IPS-18c (cell line): ENCODE data around the gene UBE2QL1.

Experiments
- H3K4me3 ChIP-seq: 2 replicates; pipeline ENCODE4 v1.7.0; 2013; ENCODE audit warnings: low read depth, mild to moderate bottlenecking, low read length, moderate library complexity; ENCODE audit not compliant: insufficient read depth
- H3K9me3 ChIP-seq: one replicate; pipeline ENCODE4 v1.6.1; 2013; ENCODE audit warnings: mild to moderate bottlenecking, low read length, moderate library complexity; ENCODE audit not compliant: control insufficient read depth, insufficient read depth

Gene UBE2QL1

GRCh38 chr5:6465831-6466790, 17.5 kb downstream of the UBE2QL1 start:
- peaks cover 2% of the 10 kb centered on the region for H3K9me3 ChIP-seq
- H3K4me3 ChIP-seq, result no peak overlapping the region

- H3K4me3 ChIP-seq, result no peak overlapping the region
- H3K9me3 ChIP-seq, result peaks cover 2% of the 10 kb centered on the region
These were observed 18.4 kb downstream of the UBE2QL1 start for GRCh38 chr5:6466975-6467567.

GRCh38 chr5:6467591-6467990, 18.9 kb downstream of the UBE2QL1 start:
- Histone ChIP-seq H3K4me3 (no peak overlapping the region), H3K9me3 (peaks cover 2% of the 10 kb centered on the region)

- no peak overlapping the region for H3K4me3 ChIP-seq
- peaks cover 2% of the 10 kb centered on the region for H3K9me3 ChIP-seq
These were observed 19.4 kb downstream of the UBE2QL1 start for GRCh38 chr5:6468104-6468503.

GRCh38 chr5:6468870-6469269, 20.2 kb downstream of the UBE2QL1 start:
- peaks cover 2% of the 10 kb centered on the region for H3K9me3 ChIP-seq
- no peak overlapping the region; the same call in 1 of the 2 replicates for H3K4me3 ChIP-seq

GRCh38 chr5:6469836-6470235, 21.2 kb downstream of the UBE2QL1 start:
- Histone ChIP-seq H3K9me3 (peaks cover 2% of the 10 kb centered on the region), H3K4me3 (no peak overlapping the region)

GRCh38 chr5:6470672-6471071, 22.0 kb downstream of the UBE2QL1 start:
- H3K9me3 ChIP-seq, result peaks cover 2% of the 10 kb centered on the region
- no peak overlapping the region for H3K4me3 ChIP-seq

- Histone ChIP-seq H3K4me3 (no peak overlapping the region), H3K9me3 (peaks cover 2% of the 10 kb centered on the region)
These were observed 22.6 kb downstream of the UBE2QL1 start for GRCh38 chr5:6471252-6471651.

GRCh38 chr5:6472792-6473191, 24.1 kb downstream of the UBE2QL1 start:
- Histone ChIP-seq H3K9me3 (no peaks in the 10 kb centered on the region), H3K4me3 (no peak overlapping the region)

GRCh38 chr5:6473284-6473683, 24.6 kb downstream of the UBE2QL1 start:
- no peaks in the 10 kb centered on the region for H3K9me3 ChIP-seq
- no peak overlapping the region for H3K4me3 ChIP-seq

- Histone ChIP-seq H3K9me3 (no peaks in the 10 kb centered on the region), H3K4me3 (no peak overlapping the region)
These were observed 27.1 kb downstream of the UBE2QL1 start for GRCh38 chr5:6475626-6476312.

GRCh38 chr5:6476313-6476661, 27.6 kb downstream of the UBE2QL1 start:
- Histone ChIP-seq H3K4me3 (no peak overlapping the region), H3K9me3 (no peaks in the 10 kb centered on the region)

- Histone ChIP-seq H3K9me3 (no peaks in the 10 kb centered on the region), H3K4me3 (no peak overlapping the region)
These were observed 30.1 kb downstream of the UBE2QL1 start for GRCh38 chr5:6478793-6479192.

- Histone ChIP-seq H3K9me3 (no peaks in the 10 kb centered on the region), H3K4me3 (no peak overlapping the region)
These were observed 31.7 kb downstream of the UBE2QL1 start for GRCh38 chr5:6480133-6481051.

- Histone ChIP-seq H3K4me3 (no peak overlapping the region), H3K9me3 (no peaks in the 10 kb centered on the region)
These were observed 34.1 kb downstream of the UBE2QL1 start for GRCh38 chr5:6482735-6483134.

- Histone ChIP-seq H3K4me3 (no peak overlapping the region), H3K9me3 (no peaks in the 10 kb centered on the region)
These were observed 35.3 kb downstream of the UBE2QL1 start for GRCh38 chr5:6483880-6484382.

GRCh38 chr5:6484446-6484845, 35.8 kb downstream of the UBE2QL1 start:
- no peaks in the 10 kb centered on the region for H3K9me3 ChIP-seq
- no peak overlapping the region; the same call in 1 of the 2 replicates for H3K4me3 ChIP-seq
